GM19452 (cell line): ENCODE data around the gene CHST12.
"Not testable (repeated sequence)": the region's sequence is repeated elsewhere in the genome, so short reads cannot be mapped to it uniquely, and the experiment has no call there.

Experiments used
- ATAC-seq: cut with Tn5 transposase; IDR thresholded peaks from one replicate; pipeline ENCODE4 v1.9.1; 2021; ENCODE audit not compliant: unreplicated experiment

The CHST12 gene

GRCh38 chr7:2377492-2377891 lies 25.9 kb upstream of the CHST12 start:
- ATAC-seq: not testable (repeated sequence)

DNA sequence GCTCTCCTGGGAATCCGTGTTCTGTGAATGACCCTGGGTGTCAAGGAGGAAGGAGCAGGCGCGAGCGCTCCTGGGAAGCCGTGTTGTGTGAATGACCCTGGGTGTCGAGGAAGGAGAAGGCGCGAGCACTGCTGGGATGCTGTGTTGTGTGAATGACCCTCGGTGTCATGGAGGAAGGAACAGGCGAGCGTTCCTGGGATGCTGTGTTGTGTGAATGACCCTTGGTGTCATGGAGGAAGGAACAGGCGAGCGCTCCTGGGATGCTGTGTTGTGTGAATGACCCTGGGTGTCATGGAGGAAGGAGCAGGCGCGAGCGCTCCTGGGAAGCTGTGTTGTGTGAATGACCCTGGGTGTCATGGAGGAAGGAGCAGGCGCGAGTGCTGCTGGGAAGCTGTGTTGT lies 25.3 kb upstream of the CHST12 start:
- ATAC-seq: not testable (repeated sequence)

- no peak for ATAC-seq
These were observed 24.2 kb upstream of the CHST12 start for GRCh38 chr7:2379161-2379560.

GRCh38 chr7:2379821-2380450 lies 23.5 kb upstream of the CHST12 start:
- no peak for ATAC-seq

GRCh38 chr7:2380461-2380860 lies 22.9 kb upstream of the CHST12 start:
- ATAC-seq: no peak

DNA sequence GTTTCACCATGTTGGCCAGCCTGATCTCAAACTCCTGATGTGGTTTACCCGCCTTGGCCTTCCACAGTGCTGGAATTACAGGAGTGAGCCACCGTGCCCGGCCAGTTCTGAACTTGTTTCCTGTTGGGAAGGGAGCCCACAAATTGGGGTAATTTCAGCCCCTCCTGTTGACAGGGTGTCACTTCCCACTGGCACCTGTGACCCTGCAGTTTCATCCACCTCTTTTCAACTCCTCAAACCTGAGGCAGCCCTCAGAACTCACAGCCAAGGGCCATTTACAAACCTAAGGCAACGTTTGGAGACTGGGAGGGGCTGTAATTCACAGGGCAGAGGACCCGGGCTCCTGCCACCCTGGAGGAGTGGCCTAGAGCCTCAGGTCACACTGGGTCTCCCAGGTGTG lies 22.2 kb upstream of the CHST12 start:
- ATAC-seq: no peak

DNA sequence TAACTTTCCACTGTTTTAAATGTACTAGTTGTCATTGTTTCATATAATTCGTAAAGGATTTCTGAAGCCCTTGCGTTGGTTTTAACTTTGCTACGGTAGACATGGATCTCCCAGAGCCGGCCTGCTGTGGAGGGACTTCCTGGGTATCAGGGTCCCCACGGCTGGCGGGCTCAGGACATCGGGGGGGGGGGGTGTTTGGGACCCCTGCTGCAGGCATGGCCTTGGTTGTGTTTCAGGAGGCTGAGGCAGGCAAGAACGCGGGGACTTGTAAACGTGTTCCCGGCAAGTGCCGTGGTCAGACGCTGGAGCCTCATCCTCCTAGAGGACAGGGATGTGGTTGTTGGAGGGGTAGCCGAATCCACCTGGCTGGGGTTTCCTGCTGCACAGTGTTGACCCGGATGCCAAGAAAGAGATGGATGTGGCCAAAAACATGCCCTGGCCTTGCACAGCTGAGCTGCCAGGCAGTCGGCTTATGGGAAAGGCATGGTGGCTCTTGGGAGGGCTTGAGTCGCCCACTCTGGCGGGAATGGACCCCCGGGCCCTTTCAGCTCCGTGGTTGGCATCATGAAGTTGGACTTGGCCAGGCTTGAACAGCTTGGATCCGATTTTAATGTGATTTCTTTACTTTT lies 21.4 kb upstream of the CHST12 start:
- ATAC-seq: no peak

GRCh38 chr7:2383543-2384274 lies 19.7 kb upstream of the CHST12 start:
- no peak for ATAC-seq

DNA sequence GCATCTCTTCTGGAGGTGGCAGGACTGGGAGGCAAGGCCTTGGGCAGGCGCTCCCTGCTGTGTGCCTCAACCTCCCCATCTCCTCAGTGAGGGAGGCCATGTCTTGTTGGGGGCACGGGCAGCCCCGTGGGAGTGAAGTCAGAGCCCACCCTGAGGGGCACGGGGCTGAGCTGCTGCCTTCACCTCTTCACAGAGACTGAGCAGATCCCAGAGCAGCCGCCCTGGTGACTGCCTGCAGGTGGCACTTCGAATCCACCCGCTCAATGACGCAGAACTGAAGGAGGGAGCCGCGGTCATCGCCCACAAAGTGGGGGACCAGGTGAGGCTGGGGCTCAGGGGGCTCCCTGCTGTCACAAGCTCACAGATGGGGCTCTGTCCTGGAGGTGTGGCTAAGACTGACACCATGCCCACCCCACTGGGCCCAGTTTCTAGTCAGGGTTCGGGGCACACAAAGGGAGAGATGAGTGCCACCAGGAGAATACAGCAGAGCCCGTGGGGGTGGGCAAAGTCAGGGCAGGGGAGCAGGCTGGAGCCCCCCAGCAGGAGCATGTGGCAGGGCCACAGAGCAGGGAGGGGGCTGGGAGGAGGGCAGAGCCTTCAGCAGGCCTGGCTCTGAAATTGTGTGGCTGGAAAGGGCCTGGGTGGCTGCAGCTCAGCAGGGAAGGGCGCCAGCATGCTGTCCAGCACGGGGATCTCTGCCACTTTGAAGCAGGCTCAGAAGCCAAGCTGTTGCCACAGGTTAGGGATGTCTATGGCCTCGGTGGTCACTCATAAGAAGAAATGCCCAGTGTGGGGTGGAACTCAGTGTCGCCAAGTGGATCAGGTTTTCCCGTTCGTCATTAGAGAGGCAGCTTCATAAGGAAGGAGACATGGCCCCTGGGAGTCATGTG lies 18.8 kb upstream of the CHST12 start:
- no peak for ATAC-seq

DNA sequence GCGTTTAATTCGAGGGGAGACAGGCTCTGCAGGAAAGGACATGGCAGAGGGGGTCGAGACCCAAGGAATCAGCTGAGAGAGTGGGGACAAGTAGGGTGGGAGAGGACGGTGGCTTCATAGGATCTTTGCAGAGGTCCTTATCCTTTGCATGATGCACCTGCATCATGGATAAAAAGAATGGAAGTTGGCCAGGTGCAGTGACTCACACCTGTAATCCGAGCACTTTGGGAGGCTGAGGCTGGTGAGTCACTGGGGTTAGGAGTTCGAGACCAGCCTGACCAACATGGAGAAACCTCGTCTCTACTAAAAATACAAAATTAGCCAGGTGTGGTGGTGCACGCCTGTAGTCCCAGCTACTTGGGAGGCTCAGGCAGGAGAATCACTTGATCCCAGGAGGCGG lies 17.3 kb upstream of the CHST12 start:
- ATAC-seq: not testable (repeated sequence)

DNA sequence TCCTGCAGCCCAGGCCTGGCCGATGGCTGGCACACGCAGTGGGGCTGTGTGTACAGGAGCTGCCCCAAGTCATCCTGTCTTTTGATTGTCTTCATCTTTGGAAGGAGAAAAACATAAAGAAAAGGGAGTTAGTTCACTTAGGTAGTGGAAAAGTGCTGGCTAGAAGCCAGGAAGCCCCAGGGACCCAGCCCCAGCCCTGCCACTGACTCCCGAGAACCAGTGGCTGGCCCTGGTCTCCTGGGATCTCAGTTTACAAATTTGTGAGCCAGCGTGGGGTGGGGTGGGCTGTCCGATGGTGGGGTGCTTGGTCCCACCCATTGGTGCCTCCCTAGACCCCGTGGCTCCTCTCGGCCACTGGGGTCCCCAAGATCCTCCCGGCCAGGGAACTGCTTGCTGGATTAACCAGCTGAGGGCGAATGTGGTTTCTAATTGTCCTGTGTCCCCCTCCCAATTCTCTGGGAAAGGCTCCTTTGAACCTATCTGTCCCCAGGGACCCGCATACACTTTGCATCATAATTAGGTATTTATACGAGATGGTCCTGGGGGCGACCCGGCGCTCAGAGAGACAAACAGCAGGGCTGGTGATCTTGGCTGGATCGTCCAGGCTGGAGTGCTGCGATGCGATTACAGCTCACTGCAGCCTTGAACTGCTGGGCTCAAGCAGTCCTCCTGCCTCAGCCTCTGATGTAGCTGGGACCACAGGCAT lies 16.3 kb upstream of the CHST12 start:
- no peak for ATAC-seq

GRCh38 chr7:2387897-2388636 lies 15.3 kb upstream of the CHST12 start:
- no peak for ATAC-seq

- no peak for ATAC-seq
These were observed 14.8 kb upstream of the CHST12 start for GRCh38 chr7:2388637-2388954.

- ATAC-seq: not testable (repeated sequence)
These were observed 13.2 kb upstream of the CHST12 start for GRCh38 chr7:2390020-2390816.

DNA sequence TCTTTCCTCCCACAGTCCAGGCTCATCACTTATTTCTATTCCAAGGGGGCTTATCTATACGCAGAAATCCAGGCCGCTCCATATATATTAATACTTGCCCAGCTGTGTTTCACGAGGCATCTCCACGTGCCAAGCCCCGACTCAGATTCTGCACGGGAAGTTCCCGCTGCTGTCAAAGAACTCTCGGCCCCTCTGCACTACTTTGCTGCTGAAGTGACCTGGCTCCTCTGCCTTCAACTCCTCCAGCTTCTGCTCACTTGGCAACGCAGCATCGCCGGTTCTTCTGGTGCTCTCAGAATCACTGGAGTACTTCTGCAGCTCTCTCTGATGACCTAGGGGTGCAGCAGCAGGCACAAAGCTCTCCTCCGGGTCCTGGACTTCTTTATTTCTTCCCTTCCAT lies 9.7 kb upstream of the CHST12 start:
- no peak for ATAC-seq

DNA sequence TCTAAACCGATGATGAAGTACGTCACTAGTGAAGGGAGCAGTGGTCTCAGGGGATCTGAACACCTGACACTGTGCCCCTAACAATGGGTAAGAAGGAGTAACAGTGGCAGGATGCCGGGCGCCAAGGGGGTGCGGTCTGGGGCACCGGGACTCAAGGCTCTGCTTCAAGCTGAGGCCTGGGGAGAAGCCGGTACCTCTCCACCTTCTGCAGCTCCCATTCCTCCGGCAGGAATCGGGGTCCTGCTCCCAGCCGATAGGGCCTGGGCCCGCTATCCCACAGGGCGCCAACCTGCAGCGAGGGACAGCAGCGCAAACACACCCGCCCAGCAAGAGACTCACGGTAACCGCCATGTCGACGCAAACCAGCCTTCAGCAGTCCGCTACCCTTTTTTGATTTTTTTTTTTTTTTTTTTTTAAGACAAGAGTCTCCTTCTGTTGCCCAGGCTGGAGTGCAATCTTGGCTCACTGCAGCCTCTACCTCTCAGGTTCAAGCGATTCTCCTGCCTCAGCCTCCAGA lies 8.8 kb upstream of the CHST12 start:
- no peak for ATAC-seq

DNA sequence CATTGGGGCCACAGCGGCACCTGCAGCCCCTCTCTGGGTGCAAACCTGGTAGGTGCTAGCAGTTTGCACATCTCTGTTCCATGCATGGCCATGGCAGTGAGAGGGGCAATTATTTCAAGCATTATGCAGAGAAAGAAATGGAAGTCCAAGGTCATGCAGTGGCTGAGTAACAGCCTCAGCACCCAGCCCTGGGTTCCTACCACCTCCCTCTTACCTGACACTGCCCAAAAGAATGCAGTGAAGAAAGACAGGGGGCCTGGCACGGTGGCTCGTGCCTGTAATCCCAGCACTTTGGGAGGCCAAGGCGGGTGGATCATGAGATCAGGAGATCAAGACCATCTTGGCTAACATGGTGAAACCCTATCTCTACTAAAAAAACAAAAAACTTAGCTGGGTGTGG lies 4.9 kb upstream of the CHST12 start:
- no peak for ATAC-seq

- ATAC-seq: no peak
These were observed 3.4 kb upstream of the CHST12 start for GRCh38 chr7:2399848-2400587.

DNA sequence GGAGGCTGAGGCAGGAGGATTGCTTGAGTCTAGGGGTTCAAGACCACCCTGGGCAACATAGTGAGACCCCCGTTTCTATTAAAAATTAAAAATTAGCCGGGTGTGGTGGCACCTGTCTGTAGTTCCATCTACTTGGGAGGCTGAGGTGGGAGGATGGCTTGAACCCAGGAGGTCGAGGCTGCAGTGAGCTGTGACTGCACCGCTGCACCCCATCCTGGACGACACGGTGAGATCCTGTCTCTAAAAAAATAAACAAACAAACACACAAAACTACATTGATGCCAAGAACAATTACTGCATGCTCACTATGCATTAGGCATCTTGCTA lies 761 bp upstream of the CHST12 start:
- ATAC-seq: no peak
